Activated B cell treated with CpG ODN at 0.5 μM for 24 hours (primary cell): Measurements from ENCODE around the gene EDC4. TPM values are rescaled to one million over a fixed set of nuclear protein-coding genes. Genes with fewer than 3 reads are reported as not detected.
A peak's percentile ranks its signal among the peaks of the same experiment; 100 is the strongest.

Source experiments
- ATAC-seq: fragments of 200-7000 bp; cut with Tn5 transposase; one replicate; pipeline ENCODE4 v1.10.0; 2021; ENCODE audit warnings: low read depth, mild to moderate bottlenecking, moderate library complexity
- CTCF ChIA-PET: fragments of 350-600 bp; sonication (Branson Sonifier 250); formaldehyde crosslinking; loops from one replicate; lab custom pipeline; 2021; ENCODE audit warnings: antibody characterized with exemption; lab: Charles Lee
- POLR2A ChIA-PET: fragments of 350-600 bp; sonication (Branson Sonifier 250); formaldehyde crosslinking; loops from one replicate; lab custom pipeline; 2021; ENCODE audit warnings: antibody characterized with exemption; lab: Charles Lee
- DNase-seq: peaks from one replicate; pipeline ENCODE4 v3.0.0; 2022
- H3K27ac Mint-ChIP-seq: one replicate; pipeline ENCODE4 v1.8.0; 2020; ENCODE audit warnings: mixed read lengths
- H3K27me3 Mint-ChIP-seq: one replicate; pipeline ENCODE4 v1.8.0; 2021; ENCODE audit warnings: mixed read lengths
- H3K36me3 Mint-ChIP-seq: one replicate; pipeline ENCODE4 v1.8.0; 2021; ENCODE audit warnings: low read depth, mixed read lengths
- H3K4me1 Mint-ChIP-seq: one replicate; pipeline ENCODE4 v1.8.0; 2021; ENCODE audit warnings: mixed read lengths
- H3K4me3 Mint-ChIP-seq: one replicate; pipeline ENCODE4 v1.8.0; 2020; ENCODE audit warnings: mild to moderate bottlenecking, mixed read lengths
- H3K9me3 Mint-ChIP-seq: one replicate; pipeline ENCODE4 v1.8.0; 2020; ENCODE audit warnings: mixed read lengths
- CTCF ChIP-seq: fragments of 200-600 bp; IDR thresholded peaks from one replicate; pipeline ENCODE4 v1.8.0; 2022; ENCODE audit warnings: antibody characterized with exemption, mild to moderate bottlenecking
- intact Hi-C: fragments of 100-400 bp; cut with micrococcal nuclease; formaldehyde crosslinking; loops from one replicate; pipeline ENCODE4 v1.15.1; 2024
- total RNA-seq: library from RNA; stranded (reverse); gene quantifications from 2 replicates; pipeline ENCODE4 v1.2.3, GENCODE V29; 2022

The EDC4 gene
- total RNA-seq, 1 donor from 2014 or later = 71.5 TPM

GRCh38 chr16:67844497-67844896, 28.4 kb upstream of the EDC4 start:
- Mint-ChIP-seq H3K27me3 (no peaks in the 10 kb centered on the region), H3K9me3 (no peaks in the 10 kb centered on the region), H3K36me3 (peaks cover 4% of the 10 kb centered on the region), H3K4me3 (peak overlapping the region; percentile 24), H3K4me1 (peaks cover 59% of the 10 kb centered on the region), H3K27ac (peak overlapping the region; percentile 63)
- intact Hi-C loops = no loop called here
- DNase-seq (no peak), ATAC-seq (no peak)
- TF ChIP-seq CTCF = no peak
- ChIA-PET CTCF (interaction anchor here (0.9 to 1.8 kb wide), 4 partner anchors 11 to 324 kb away, joined by 3 to 9 read pairs (median 4); no protein-coding TSS in a partner anchor), POLR2A (interaction anchor here (0.6 to 3.9 kb wide), 3 partner anchors 10 to 188 kb away, joined by 4 to 21 read pairs (median 6); no protein-coding TSS in a partner anchor)

DNA sequence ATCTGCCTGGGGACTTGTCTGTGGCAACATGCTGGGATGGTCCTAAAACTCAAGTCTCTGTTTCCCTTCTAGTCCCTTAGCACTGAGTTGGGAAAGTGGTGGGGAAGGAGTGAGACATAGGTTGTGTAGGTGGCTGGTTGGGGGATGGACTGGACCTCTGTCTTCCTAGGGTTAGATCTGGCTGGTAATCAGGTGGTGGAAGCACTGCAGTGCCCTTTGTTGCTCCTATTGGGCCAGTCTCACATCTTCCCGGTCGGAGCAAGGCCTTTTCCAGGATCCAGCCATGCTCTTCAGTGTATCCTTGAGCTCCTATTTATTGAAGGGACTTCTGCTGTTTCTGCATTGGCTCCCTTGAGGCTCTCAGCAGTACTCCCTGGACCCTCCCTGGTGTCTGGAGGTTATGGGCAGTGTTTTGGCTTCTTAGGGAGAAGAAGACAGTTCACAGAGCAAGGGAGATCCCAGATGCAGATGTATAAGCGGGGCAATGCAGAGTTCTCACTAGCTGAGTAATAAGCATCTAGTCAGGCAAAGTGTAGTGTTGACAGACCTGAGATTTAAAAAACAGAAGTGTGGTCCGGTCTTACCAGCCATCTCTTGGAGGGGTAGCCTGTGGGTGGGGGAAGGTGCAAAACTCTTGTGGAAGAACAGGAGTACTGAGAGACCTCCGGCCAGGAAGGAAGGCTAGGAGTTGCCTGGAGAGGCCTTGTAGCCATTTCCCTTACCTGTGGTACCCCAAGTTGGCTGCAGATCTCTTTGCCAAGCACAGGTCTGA, 27.4 kb upstream of the EDC4 start:
- intact Hi-C loops = loop anchor here (1.0 to 2.0 kb wide), 9 partner anchors 12 to 601 kb away; partner anchors contain the start of genes ACD, CTCF, PARD6A and PRMT7
- no peak for ATAC-seq
- Mint-ChIP-seq H3K27ac (peak overlapping the region; percentile 92), H3K27me3 (no peaks in the 10 kb centered on the region), H3K4me3 (peak overlapping the region; percentile 89), H3K9me3 (no peaks in the 10 kb centered on the region), H3K36me3 (peaks cover 6% of the 10 kb centered on the region), H3K4me1 (peaks cover 59% of the 10 kb centered on the region)
- DNase-seq = no peak
- no peak for TF ChIP-seq CTCF
- ChIA-PET CTCF (interaction anchor here (0.9 to 2.4 kb wide), 4 partner anchors 29 to 325 kb away, joined by 3 to 13 read pairs (median 6); no protein-coding TSS in a partner anchor), POLR2A (interaction anchor here (0.5 to 3.9 kb wide), 14 partner anchors 10 to 325 kb away, joined by 3 to 21 read pairs (median 6); partner anchors contain the start of genes DDX28, DUS2, GFOD2 and NFATC3)

GRCh38 chr16:67846063-67846319, 26.9 kb upstream of the EDC4 start:
- H3K9me3 Mint-ChIP-seq = no peaks in the 10 kb centered on the region
- no peak for DNase-seq
- no peaks in the 10 kb centered on the region for H3K27me3 Mint-ChIP-seq
- ChIA-PET POLR2A (interaction anchor here (0.8 to 3.9 kb wide), 10 partner anchors 12 to 325 kb away, joined by 3 to 21 read pairs (median 6); partner anchors contain the start of genes DDX28, DUS2, GFOD2 and NFATC3), CTCF (interaction anchor here (1.0 to 2.4 kb wide), 2 partner anchors 30 to 173 kb away, joined by 4 to 13 read pairs; no protein-coding TSS in a partner anchor)
- peak overlapping the region; percentile 89 for H3K4me3 Mint-ChIP-seq
- H3K27ac Mint-ChIP-seq = peak overlapping the region; percentile 92
- intact Hi-C loops = loop anchor here (1.0 to 2.0 kb wide), 9 partner anchors 13 to 601 kb away; partner anchors contain the start of genes ACD, CTCF, PARD6A and PRMT7
- TF ChIP-seq CTCF = no peak
- ATAC-seq = no peak
- H3K36me3 Mint-ChIP-seq = peaks cover 8% of the 10 kb centered on the region
- peaks cover 59% of the 10 kb centered on the region for H3K4me1 Mint-ChIP-seq

GRCh38 chr16:67846320-67847063, 26.4 kb upstream of the EDC4 start, which contains the start of gene NUTF2:
NUTF2 (plus strand) TSS chr16:67846933; CDS start chr16:67865131, 18,198 bp downstream.
- CTCF ChIA-PET = interaction anchor here (1.0 to 2.4 kb wide), 2 partner anchors 30 to 174 kb away, joined by 4 to 13 read pairs; no protein-coding TSS in a partner anchor
- H3K4me1 Mint-ChIP-seq = peaks cover 57% of the 10 kb centered on the region

More at GRCh38 chr16:67846320-67847063, 26.4 kb upstream of the EDC4 start, which contains the start of gene NUTF2:
- peaks cover 8% of the 10 kb centered on the region for H3K36me3 Mint-ChIP-seq
- TF ChIP-seq CTCF = no peak
- POLR2A ChIA-PET = interaction anchor here (0.5 to 3.9 kb wide), 11 partner anchors 12 to 326 kb away, joined by 3 to 21 read pairs (median 6); partner anchors contain the start of genes DDX28, DUS2, GFOD2 and NFATC3
- intact Hi-C loops = loop anchor here (1.0 to 2.0 kb wide), 9 partner anchors 13 to 602 kb away; partner anchors contain the start of genes ACD, CTCF, PARD6A and PRMT7
- DNase-seq (peak; percentile 96), ATAC-seq (peak; percentile 67)
- no peaks in the 10 kb centered on the region for H3K9me3 Mint-ChIP-seq
- H3K4me3 Mint-ChIP-seq = peak within 1 kb of the TSS; percentile 89
- H3K27me3 Mint-ChIP-seq = no peaks in the 10 kb centered on the region
- peak within 1 kb of the TSS; percentile 92 for H3K27ac Mint-ChIP-seq
